Loucy (cell line): ENCODE results near the gene PRKAA2.

Experiments used
- CTCF ChIP-seq: fragments of 200-600 bp; sonication (generic); conservative IDR thresholded peaks from 2 replicates; pipeline ENCODE4 v1.5.1; 2014; ENCODE audit warnings: mild to moderate bottlenecking, antibody characterized with exemption, low read length
- EZH2phosphoT487 ChIP-seq: fragments of 200-600 bp; IDR thresholded peaks from 2 replicates; pipeline ENCODE4 v1.6.1; 2018; ENCODE audit warnings: antibody characterized with exemption, mild to moderate bottlenecking, moderate library complexity, borderline replicate concordance

DNA sequence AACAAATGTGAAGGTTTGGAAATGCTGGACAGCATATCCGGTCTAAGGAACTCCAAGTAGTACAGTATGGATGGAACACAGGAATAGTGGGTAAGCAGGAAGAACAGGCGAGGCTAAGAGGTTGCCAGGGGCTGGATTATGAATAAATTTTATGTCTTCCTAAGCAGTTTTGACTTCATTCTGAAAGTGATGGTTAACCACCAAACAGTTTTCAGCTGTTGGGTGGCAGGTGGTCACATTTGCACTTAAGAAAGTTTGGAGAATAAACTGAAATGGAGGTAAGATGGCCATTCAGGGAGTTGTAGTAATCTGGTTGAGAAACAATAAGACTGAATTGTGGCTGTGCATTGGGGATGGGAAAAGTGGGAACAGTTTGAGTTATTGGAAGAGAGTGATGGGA, 83.8 kb downstream of the PRKAA2 start:
- no peak for TF ChIP-seq CTCF
- no peak for TF ChIP-seq EZH2phosphoT487
